Ovary (tissue), 9 donors: Measurements from ENCODE around the gene DRC7. TPM values are rescaled to one million over a fixed set of nuclear protein-coding genes. Genes with fewer than 3 reads are reported as not detected.
A peak's percentile ranks its signal among the peaks of the same experiment; 100 is the strongest.

Experiments used
- DNase-seq, 5 donors: peaks; one replicate each; pipeline ENCODE4 v3.0.0-alpha.2; 2019 to 2020
- H3K27ac ChIP-seq, 2 donors: fragments of 200-600 bp; one replicate each; pipeline versions ENCODE4 v1.5.1 to v1.8.0; 2019 to 2022
- H3K27me3 ChIP-seq: fragments of 200-600 bp; one replicate; pipeline ENCODE4 v1.8.0; 2022
- H3K36me3 ChIP-seq: fragments of 200-600 bp; sonication (generic); one replicate; pipeline ENCODE4 v1.5.1; 2019
- H3K4me1 ChIP-seq: one replicate; pipeline ENCODE4 v1.8.1; 2013; ENCODE audit warnings: mild to moderate bottlenecking, moderate library complexity; ENCODE audit not compliant: insufficient read depth
- H3K4me3 ChIP-seq: fragments of 200-600 bp; sonication (generic); one replicate; pipeline ENCODE4 v1.5.1; 2017
- H3K9me3 ChIP-seq, 2 donors: fragments of 200-600 bp in 1 of 2; sonication (generic) in 1 of 2; one replicate each; pipeline versions ENCODE4 v1.5.1 to v1.8.1; 2013 to 2019; ENCODE audit warnings: mild to moderate bottlenecking in 1 of 2, moderate library complexity in 1 of 2
- EP300 ChIP-seq: sonication (generic); formaldehyde crosslinking; IDR thresholded peaks from one replicate; pipeline ENCODE4 v1.6.1; 2017; ENCODE audit warnings: antibody characterized with exemption
- POLR2A ChIP-seq: fragments of 450-650 bp; IDR thresholded peaks from one replicate; pipeline ENCODE4 v1.6.1; 2017; ENCODE audit warnings: antibody characterized with exemption, mild to moderate bottlenecking, moderate library complexity
- WGBS, 3 donors: extraction: QIAGEN DNeasy Blood & Tissue Kit in 1 of 3; methylation state at CpG; one replicate each; pipeline versions ENCODE4 v1.1.5 to v1.1.7; 2013 to 2017; 5-methylcytosine and 5-hydroxymethylcytosine counted together
- intact Hi-C, 4 donors: fragments of 100-400 bp; cut with DNase I; formaldehyde crosslinking; loops; one replicate each; pipeline versions ENCODE4 v1.11.0 to v1.15.1; 2022 to 2023
- polyA plus RNA-seq, 2 donors: library from polyadenylated mRNA; stranded (reverse); fragments of 200-250 nt in 1 of 2; fragments of 350-450 nt in 1 of 2; fragmentation: Illumina TruSeq in 1 of 2; extraction: RNeasy Lipid Tissue Mini Kit (QIAGEN cat#74804) in 1 of 2; gene quantifications; one replicate each; pipeline ENCODE4 v1.2.3, GENCODE V29; 2013 to 2014
- total RNA-seq, 7 donors: library from RNA; depleted of rRNA in 2 of 7; stranded (reverse); fragments of >200 nt in 2 of 7; fragmentation: NEBNext Ultra II Directional in 3 of 7; extraction: Animal tissue kit (Norgen Biotek cat#: 25700) in 3 of 7; gene quantifications; one replicate each; pipeline versions ENCODE4 v1.1.0 to v1.2.4, GENCODE V29; 2016 to 2023
- TF ChIP-seq, protein P1 (sequence below), 3 donors: fragments of 450-650 bp in 2 of 3; fragments of 200-600 bp in 1 of 3; IDR thresholded peaks; one replicate each; pipeline versions ENCODE4 v1.5.1 to v1.8.0; 2016 to 2022; ENCODE audit warnings: antibody characterized with exemption in 3 of 3, mild to moderate bottlenecking in 1 of 3
- donor health status: DM: no; HTN: no; CAD: no; lungs with moderate emphysema.
- donor health status: DM: no; HTN: no; CAD: no.
- donor health status: Bipolar disorder and iron deficiency.
- donor health status: DM: yes; HTN: yes; CAD: no.
- donor health status: DM: no; HTN: no; CAD: no.
- donor health status: DM: yes; HTN: yes; CAD: no.

Gene DRC7
- total and polyA plus RNA-seq, 9 donors, result 0.07 to 12.5 (median 0.67) TPM; not detected in 3

DNA sequence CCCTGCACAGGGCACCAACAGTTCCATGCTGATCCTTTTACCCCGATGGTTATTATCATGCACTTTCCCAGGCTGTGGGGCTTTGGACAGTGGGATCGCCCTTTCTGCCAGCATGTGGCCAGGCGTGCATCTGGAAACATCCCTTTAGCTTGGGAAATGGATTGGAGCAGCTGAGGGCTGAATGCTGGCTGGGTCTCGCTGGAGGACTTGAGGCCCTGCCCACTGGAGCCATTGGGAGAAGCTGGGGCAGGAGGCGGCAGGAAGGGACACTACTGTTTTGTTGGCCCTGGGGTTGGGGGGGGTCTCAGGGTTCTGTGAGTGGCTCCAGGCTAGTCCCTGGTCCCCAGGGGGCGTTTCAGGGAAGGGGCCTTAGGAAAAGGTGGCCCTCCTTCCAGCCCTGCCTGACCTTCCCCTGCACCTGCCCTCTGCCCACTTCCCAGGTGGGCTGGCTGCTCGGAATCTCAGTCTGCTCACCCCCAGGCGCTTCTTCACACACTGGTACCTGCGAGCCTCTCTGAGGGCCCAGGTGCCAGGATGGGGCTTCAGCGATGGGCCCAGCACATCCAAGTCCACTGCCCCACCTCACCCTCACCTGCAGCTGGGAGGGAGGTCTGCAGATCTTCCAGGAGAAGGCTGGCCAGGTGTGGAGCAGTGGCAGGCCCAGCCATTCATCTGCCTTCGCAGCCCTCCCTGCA, 28.1 kb upstream of the DRC7 start:
- no peaks in the 10 kb centered on the region for H3K27me3 ChIP-seq
- intact Hi-C loops, result no loop called here
- no peaks in the 10 kb centered on the region for H3K4me1 ChIP-seq
- H3K9me3 ChIP-seq, result no peaks in the 10 kb centered on the region
- WGBS, 3 donors, result 79 to 87% (median 83%) methylated on average over 10 to 11 of the region's 11 CpGs
- no peak overlapping the region for H3K4me3 ChIP-seq
- no peak for DNase-seq
- no peak overlapping the region for H3K27ac ChIP-seq
- no peaks in the 10 kb centered on the region for H3K36me3 ChIP-seq
- TF ChIP-seq POLR2A, result no peak
- TF ChIP-seq EP300, result no peak
- TF ChIP-seq, protein P1, sequence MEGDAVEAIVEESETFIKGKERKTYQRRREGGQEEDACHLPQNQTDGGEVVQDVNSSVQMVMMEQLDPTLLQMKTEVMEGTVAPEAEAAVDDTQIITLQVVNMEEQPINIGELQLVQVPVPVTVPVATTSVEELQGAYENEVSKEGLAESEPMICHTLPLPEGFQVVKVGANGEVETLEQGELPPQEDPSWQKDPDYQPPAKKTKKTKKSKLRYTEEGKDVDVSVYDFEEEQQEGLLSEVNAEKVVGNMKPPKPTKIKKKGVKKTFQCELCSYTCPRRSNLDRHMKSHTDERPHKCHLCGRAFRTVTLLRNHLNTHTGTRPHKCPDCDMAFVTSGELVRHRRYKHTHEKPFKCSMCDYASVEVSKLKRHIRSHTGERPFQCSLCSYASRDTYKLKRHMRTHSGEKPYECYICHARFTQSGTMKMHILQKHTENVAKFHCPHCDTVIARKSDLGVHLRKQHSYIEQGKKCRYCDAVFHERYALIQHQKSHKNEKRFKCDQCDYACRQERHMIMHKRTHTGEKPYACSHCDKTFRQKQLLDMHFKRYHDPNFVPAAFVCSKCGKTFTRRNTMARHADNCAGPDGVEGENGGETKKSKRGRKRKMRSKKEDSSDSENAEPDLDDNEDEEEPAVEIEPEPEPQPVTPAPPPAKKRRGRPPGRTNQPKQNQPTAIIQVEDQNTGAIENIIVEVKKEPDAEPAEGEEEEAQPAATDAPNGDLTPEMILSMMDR (IDR thresholded peaks at IDR 0.05), result no peak

DNA sequence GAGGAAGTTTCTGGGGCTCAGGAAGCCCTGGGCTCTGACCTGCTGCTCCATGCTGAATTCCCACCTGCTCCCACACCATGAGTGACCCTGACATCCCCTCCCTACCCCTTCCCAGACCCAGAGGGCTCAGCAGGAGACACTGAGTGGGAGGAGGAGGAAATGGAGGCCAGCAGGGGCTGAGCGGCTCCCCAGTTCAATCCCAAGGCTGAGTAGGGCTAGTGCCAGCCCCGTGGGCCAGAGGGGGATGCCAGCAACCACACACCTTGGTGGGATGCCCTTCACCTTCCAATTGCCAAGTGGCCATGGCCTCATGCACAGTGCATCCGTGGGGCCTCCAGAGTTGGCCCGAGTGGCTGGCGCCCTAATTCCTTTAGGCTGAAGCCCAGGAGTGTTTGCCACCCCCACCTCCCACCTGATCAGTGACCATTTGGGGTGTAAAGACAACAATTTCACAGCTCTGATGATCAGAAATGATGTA, 27.5 kb upstream of the DRC7 start:
- intact Hi-C loops, result no loop called here
- no peaks in the 10 kb centered on the region for H3K4me1 ChIP-seq
- 68 to 72% (median 69%) methylated on average over 5 of the region's 5 CpGs for WGBS, 3 donors
- no peak overlapping the region for H3K4me3 ChIP-seq
- no peaks in the 10 kb centered on the region for H3K36me3 ChIP-seq
- no peak overlapping the region for H3K27ac ChIP-seq
- no peak for DNase-seq
- no peaks in the 10 kb centered on the region for H3K9me3 ChIP-seq
- H3K27me3 ChIP-seq, result no peaks in the 10 kb centered on the region
- TF ChIP-seq EP300, result no peak
- TF ChIP-seq POLR2A, result no peak
- TF ChIP-seq, protein P1 (IDR thresholded peaks at IDR 0.05), result no peak

DNA sequence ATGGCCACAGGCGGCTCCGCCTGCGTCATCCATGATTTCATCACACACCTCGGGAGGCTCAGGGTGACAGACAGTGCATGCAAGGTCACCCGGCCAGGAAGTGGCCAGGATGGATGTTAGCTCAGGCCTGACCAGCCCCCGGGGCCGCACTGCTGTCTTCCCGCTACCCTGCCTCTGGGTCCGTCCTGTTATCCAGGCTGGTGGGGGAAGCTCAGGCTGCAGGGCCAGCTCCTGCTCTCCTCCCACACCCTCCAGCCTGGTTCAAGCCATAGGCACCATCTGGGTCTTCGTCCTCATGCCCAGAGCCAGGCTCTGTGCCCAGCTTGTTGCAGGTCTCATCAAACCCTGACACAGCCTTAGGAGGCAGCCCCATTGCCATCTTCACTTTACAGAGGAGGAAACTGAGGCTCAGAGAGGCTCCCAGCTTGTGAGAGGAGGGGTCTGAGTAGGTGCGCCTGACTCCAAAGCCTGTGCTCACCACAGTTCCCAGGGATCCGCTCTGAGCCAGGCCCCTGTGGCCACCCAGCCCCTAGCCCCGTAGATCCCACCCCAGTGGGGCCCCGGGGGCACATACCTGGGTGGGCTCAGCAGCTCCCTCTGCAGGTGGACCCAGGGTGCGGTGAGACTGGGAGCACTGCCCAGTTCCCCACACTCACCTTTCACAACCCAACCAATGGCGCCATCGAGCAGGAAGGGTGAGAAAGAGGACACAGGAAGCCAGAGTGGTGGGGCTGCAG, 26.9 kb upstream of the DRC7 start:
- peak in 1 of 5 donors; percentile 41 for DNase-seq
- no peak overlapping the region for H3K27ac ChIP-seq
- TF ChIP-seq EP300 (no peak), POLR2A (no peak)
- TF ChIP-seq, protein P1 (IDR thresholded peaks at IDR 0.05), result no peak
- H3K4me3 ChIP-seq, result no peak overlapping the region
- H3K9me3 ChIP-seq, result no peaks in the 10 kb centered on the region
- H3K27me3 ChIP-seq, result no peaks in the 10 kb centered on the region
- intact Hi-C loops, result no loop called here
- WGBS, 3 donors, result 73 to 83% (median 76%) methylated on average over 16 to 17 of the region's 17 CpGs
- H3K36me3 ChIP-seq, result no peaks in the 10 kb centered on the region
- no peaks in the 10 kb centered on the region for H3K4me1 ChIP-seq

DNA sequence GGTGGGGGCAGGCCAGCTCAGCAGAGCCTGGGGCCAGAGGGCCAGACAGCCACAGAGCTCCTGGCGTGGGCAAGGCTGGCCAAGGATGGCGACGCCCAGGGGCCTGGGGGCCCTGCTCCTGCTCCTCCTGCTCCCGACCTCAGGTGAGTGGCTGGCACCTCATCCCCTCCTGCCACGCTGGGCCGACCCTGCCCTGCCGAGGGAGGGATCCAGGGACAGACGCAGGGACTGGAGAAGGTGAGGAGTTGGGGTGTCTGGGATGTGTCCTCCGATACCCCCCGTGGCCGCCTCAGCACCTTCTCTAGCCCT, 26.4 kb upstream of the DRC7 start, which contains the start of gene ADGRG3:
Gene ADGRG3 (plus strand): TSS at position 44 of the 309 bp plus-strand sequence. CDS start 42 bp downstream, at position 86.
- Histone ChIP-seq H3K27ac (no peak within 1 kb of the TSS), H3K27me3 (no peaks in the 10 kb centered on the region), H3K9me3 (no peaks in the 10 kb centered on the region), H3K36me3 (no peaks in the 10 kb centered on the region), H3K4me1 (no peaks in the 10 kb centered on the region), H3K4me3 (no peak within 1 kb of the TSS)
- TF ChIP-seq EP300 (no peak), POLR2A (no peak)
- TF ChIP-seq, protein P1 (IDR thresholded peaks at IDR 0.05), result no peak
- intact Hi-C loops, result no loop called here
- no peak for DNase-seq
- 84 to 90% (median 87%) methylated on average over 6 to 11 of the region's 11 CpGs for WGBS, 3 donors
